Hepatocyte (in vitro differentiated cells): ENCODE measurements around the gene KCNN1. TPM values are rescaled to one million over a fixed set of nuclear protein-coding genes. Genes with fewer than 3 reads are reported as not detected.
"Not testable (repeated sequence)": the region's sequence is repeated elsewhere in the genome, so short reads cannot be mapped to it uniquely, and the experiment has no call there.

Source experiments
- DNase-seq: peaks from one replicate; pipeline ENCODE4 v3.0.0-alpha.2; 2016; ENCODE audit warnings: low spot score
- H2AFZ ChIP-seq: fragments of 200-600 bp; sonication (generic); 2 replicates; pipeline ENCODE4 v1.6.0; 2016; ENCODE audit warnings: antibody characterized with exemption, mild to moderate bottlenecking
- H3K27ac ChIP-seq: fragments of 200-600 bp; sonication (generic); 2 replicates; pipeline ENCODE4 v1.5.1; 2016; ENCODE audit warnings: mild to moderate bottlenecking
- H3K27me3 ChIP-seq: fragments of 200-600 bp; sonication (generic); 2 replicates; pipeline ENCODE4 v1.6.1; 2016
- H3K36me3 ChIP-seq: fragments of 200-600 bp; sonication (generic); replicated peaks from 2 replicates; pipeline ENCODE4 v1.5.1; 2016; ENCODE audit warnings: low read depth; ENCODE audit not compliant: insufficient read depth
- H3K4me1 ChIP-seq: fragments of 200-600 bp; sonication (generic); 2 replicates; pipeline ENCODE4 v1.5.1; 2016; ENCODE audit warnings: mild to moderate bottlenecking, moderate library complexity; ENCODE audit not compliant: insufficient read depth
- H3K4me2 ChIP-seq: fragments of 200-600 bp; sonication (generic); 2 replicates; pipeline ENCODE4 v1.6.0; 2016
- H3K4me3 ChIP-seq: fragments of 200-600 bp; sonication (generic); 2 replicates; pipeline ENCODE4 v1.5.1; 2016; ENCODE audit warnings: mild to moderate bottlenecking
- H3K79me2 ChIP-seq: fragments of 200-600 bp; sonication (generic); 2 replicates; pipeline ENCODE4 v1.6.0; 2017; ENCODE audit warnings: mild to moderate bottlenecking
- H3K9me2 ChIP-seq: fragments of 200-600 bp; sonication (generic); replicated peaks from 2 replicates; pipeline ENCODE4 v1.6.0; 2017; ENCODE audit warnings: mild to moderate bottlenecking; ENCODE audit not compliant: insufficient read depth
- H3K9me3 ChIP-seq: fragments of 200-600 bp; sonication (generic); 2 replicates; pipeline ENCODE4 v1.5.1; 2016; ENCODE audit warnings: low read depth, mild to moderate bottlenecking
- H4K20me1 ChIP-seq: fragments of 200-600 bp; sonication (generic); 2 replicates; pipeline ENCODE4 v1.6.0; 2016; ENCODE audit warnings: mild to moderate bottlenecking; ENCODE audit not compliant: insufficient read depth, poor library complexity, severe bottlenecking
- EZH2 ChIP-seq: fragments of 200-600 bp; sonication (generic); IDR thresholded peaks from 2 replicates; pipeline ENCODE4 v1.6.1; 2016; ENCODE audit warnings: antibody characterized with exemption, mild to moderate bottlenecking, borderline replicate concordance
- EZH2phosphoT487 ChIP-seq: fragments of 200-600 bp; sonication (generic); IDR thresholded peaks from one replicate; pipeline ENCODE4 v1.6.1; 2018; ENCODE audit warnings: antibody characterized with exemption, mild to moderate bottlenecking, low read depth, moderate library complexity; ENCODE audit not compliant: unreplicated experiment, severe bottlenecking
- WGBS: methylation state at CpG from one replicate; pipeline ENCODE4 v1.1.6; 2016; ENCODE audit warnings: low lambda C conversion rate; ENCODE audit errors: missing lambda C conversion rate; 5-methylcytosine and 5-hydroxymethylcytosine counted together
- polyA plus RNA-seq: library from polyadenylated mRNA; unstranded; fragments of >200 nt; fragmentation: Nextera tagmentation; extraction: Ambion mirVana; gene quantifications from 2 replicates; pipeline ENCODE4 v1.2.1, GENCODE V29; 2016
- total RNA-seq: library from RNA; depleted of rRNA; stranded (reverse); fragments of >200 nt; gene quantifications from 2 replicates; pipeline ENCODE4 v1.2.3, GENCODE V29; 2014
- TF ChIP-seq, protein P1 (sequence below): fragments of 200-600 bp; sonication (generic); IDR thresholded peaks from 2 replicates; pipeline ENCODE4 v1.5.1; 2016; ENCODE audit warnings: antibody characterized with exemption, mild to moderate bottlenecking; ENCODE audit not compliant: poor library complexity

The KCNN1 gene
- total and polyA plus RNA-seq, 2 experiments from 2014 or later: 2.4 to 3.2 TPM

DNA sequence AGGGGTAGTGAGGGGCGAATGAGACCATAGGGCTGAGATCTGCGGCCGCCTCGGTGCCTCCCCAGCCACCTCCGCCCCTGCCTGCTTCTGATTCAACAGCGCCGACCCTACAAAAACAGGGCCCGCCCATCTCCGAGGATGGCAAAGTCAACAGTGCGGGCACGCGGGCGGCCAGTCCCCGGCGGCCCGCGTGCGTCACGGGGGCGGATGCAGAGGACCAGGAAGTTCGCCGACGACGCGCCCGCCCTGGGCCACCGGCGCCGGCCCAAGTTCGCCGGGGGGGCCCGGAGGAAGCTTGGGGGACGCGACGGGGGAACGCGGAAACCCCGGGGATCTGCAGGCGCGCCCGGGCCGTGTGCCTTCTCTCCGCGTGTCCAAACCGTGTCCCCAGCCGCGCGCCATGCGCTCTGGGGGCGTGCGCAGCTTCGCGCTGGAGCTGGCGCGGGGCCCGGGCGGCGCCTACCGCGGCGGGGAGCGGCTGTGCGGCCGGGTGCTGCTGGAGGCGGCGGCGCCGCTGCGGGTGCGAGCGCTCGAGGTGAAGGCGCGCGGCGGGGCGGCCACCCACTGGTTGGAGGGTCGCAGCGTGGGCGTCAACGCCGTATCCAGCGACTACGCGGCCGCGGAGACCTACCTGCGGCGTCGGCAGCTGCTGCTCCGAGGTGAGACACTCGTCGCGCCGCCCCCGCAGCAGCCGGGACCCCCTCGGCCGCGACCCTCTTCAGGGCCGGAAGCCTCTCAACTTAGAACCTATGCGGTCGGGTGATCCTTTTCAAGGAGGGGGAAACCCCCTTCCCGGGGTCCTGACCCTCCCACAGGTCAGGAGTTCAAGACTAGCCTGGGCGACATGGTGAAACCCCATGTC, 34.2 kb downstream of the KCNN1 start:
- H3K9me2 ChIP-seq: no peaks in the 10 kb centered on the region
- no peaks in the 10 kb centered on the region for H3K27me3 ChIP-seq
- H3K4me1 ChIP-seq: peaks cover 3% of the 10 kb centered on the region
- H3K36me3 ChIP-seq: no peaks in the 10 kb centered on the region
- peak overlapping the region; percentile 54 for H3K4me3 ChIP-seq
- TF ChIP-seq EZH2phosphoT487: no peak
- no peak for TF ChIP-seq EZH2
- TF ChIP-seq, protein P1, sequence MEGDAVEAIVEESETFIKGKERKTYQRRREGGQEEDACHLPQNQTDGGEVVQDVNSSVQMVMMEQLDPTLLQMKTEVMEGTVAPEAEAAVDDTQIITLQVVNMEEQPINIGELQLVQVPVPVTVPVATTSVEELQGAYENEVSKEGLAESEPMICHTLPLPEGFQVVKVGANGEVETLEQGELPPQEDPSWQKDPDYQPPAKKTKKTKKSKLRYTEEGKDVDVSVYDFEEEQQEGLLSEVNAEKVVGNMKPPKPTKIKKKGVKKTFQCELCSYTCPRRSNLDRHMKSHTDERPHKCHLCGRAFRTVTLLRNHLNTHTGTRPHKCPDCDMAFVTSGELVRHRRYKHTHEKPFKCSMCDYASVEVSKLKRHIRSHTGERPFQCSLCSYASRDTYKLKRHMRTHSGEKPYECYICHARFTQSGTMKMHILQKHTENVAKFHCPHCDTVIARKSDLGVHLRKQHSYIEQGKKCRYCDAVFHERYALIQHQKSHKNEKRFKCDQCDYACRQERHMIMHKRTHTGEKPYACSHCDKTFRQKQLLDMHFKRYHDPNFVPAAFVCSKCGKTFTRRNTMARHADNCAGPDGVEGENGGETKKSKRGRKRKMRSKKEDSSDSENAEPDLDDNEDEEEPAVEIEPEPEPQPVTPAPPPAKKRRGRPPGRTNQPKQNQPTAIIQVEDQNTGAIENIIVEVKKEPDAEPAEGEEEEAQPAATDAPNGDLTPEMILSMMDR: no peak
- no peaks in the 10 kb centered on the region for H4K20me1 ChIP-seq
- H3K4me2 ChIP-seq: peak overlapping the region; percentile 98
- no peak overlapping the region for H3K27ac ChIP-seq
- no peaks in the 10 kb centered on the region for H3K79me2 ChIP-seq
- WGBS: 1% methylated on average over 74 of the region's 105 CpGs
- H2AFZ ChIP-seq: peak overlapping the region; percentile 90
- no peaks in the 10 kb centered on the region for H3K9me3 ChIP-seq
- peak; percentile 90 for DNase-seq

DNA sequence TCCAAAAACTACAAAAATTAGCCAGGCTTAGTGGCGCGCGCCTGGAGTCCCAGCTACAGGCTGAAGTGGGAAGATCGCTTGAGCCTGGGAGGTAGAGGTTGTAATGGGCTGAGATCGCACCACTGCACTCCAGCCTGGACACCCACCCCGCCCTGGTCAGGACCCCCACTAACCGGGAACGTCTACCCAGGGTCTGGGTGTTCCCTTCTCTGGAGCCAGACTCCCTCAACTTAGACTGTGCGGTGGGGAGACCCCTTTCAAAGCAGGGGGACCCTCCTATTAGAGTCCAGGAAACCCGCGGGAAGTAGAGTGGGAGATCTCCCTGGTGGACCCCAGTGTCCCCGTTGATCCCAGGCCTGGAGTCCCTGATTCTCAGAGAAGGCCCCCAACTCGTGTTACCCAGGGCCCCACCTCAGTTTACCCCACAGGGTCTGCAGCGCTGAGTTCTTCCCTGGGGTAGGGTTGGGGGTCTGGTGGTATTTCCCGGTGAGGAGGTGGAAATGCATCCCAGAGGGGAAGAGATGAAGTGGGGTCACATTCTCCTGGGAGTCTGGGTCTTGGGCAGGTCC, 35.0 kb downstream of the KCNN1 start:
- 67% methylated on average over 15 of the region's 15 CpGs for WGBS
- no peaks in the 10 kb centered on the region for H3K9me3 ChIP-seq
- H3K27me3 ChIP-seq: no peaks in the 10 kb centered on the region
- H3K4me2 ChIP-seq: peak overlapping the region; percentile 98
- H2AFZ ChIP-seq: no peak overlapping the region
- peak overlapping the region; percentile 54 for H3K4me3 ChIP-seq
- no peaks in the 10 kb centered on the region for H3K79me2 ChIP-seq
- H3K9me2 ChIP-seq: no peaks in the 10 kb centered on the region
- no peaks in the 10 kb centered on the region for H3K36me3 ChIP-seq
- peaks cover 3% of the 10 kb centered on the region for H3K4me1 ChIP-seq
- no peak for DNase-seq
- TF ChIP-seq, protein P1: no peak
- TF ChIP-seq EZH2: no peak
- no peak for TF ChIP-seq EZH2phosphoT487
- no peaks in the 10 kb centered on the region for H4K20me1 ChIP-seq
- no peak overlapping the region for H3K27ac ChIP-seq

DNA sequence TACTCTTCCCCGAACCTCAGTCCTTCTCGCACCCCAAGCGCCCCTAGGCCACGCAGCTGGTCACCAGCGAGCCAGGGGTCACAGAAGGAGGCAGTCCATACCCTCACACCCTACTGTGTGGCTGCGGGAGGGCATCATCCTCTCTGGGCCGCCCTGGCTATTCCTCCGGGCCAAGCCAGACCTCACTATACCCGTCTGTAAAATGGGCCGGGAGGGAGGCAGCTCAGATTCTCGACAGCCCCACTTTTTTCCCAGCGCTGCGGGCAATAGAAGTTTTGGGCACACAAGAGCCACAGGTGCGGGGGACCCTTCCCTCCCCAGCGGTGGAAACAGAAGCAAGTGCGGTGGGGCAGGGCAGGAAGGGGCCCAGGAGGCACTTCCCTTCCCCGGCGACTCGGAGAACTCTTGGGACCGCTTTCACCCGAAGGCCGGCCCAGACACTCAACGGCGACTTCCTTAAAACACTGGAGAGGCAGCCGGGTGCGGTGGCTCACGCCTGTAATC, 35.5 kb downstream of the KCNN1 start:
- DNase-seq: no peak
- Histone ChIP-seq H3K4me3 (no peak overlapping the region), H2AFZ (no peak overlapping the region), H3K9me3 (no peaks in the 10 kb centered on the region), H3K27me3 (no peaks in the 10 kb centered on the region), H3K4me1 (peaks cover 3% of the 10 kb centered on the region), H3K9me2 (no peaks in the 10 kb centered on the region), H3K79me2 (no peaks in the 10 kb centered on the region), H3K4me2 (peak overlapping the region; percentile 98), H3K27ac (no peak overlapping the region), H3K36me3 (no peaks in the 10 kb centered on the region), H4K20me1 (no peaks in the 10 kb centered on the region)
- TF ChIP-seq EZH2: no peak
- TF ChIP-seq, protein P1: no peak
- 95% methylated on average over 27 of the region's 27 CpGs for WGBS

DNA sequence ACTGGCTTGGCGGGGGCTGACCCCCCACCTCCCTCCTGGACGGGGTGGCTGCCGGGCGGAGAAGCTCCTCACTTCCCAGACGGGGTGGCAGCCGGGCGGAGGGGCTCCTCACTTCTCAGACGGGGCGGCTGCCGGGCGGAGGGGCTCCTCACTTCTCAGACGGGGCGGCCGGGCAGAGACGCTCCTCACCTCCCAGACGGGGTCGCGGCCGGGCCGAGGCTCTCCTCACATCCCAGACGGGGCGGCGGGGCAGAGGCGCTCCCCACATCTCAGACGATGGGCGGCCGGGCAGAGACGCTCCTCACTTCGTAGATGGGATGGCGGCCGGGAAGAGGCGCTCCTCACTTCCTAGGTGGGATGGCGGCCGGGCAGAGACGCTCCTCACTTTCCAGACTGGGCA, 38.8 kb downstream of the KCNN1 start:
- not testable (repeated sequence) for H3K9me3 ChIP-seq
- WGBS: no CpG with 5 or more reads among the region's 35 CpGs

More for the DNA sequence above, 38.8 kb downstream of the KCNN1 start:
- not testable (repeated sequence) for H3K9me2 ChIP-seq, DNase-seq, H3K4me1 ChIP-seq, H3K4me2 ChIP-seq, H3K27me3 ChIP-seq, H4K20me1 ChIP-seq, H3K36me3 ChIP-seq, H3K27ac ChIP-seq, H3K79me2 ChIP-seq, H3K4me3 ChIP-seq, H2AFZ ChIP-seq
